Liver (tissue), 9 donors: ENCODE measurements around the gene LRRC4B. TPM values are rescaled to one million over a fixed set of nuclear protein-coding genes. Genes with fewer than 3 reads are reported as not detected.

Experiments
- DNase-seq: peaks from one replicate; pipeline ENCODE4 v3.0.0-alpha.2; 2017; ENCODE audit warnings: low spot score
- H3K27ac ChIP-seq, 2 donors: one replicate each; pipeline ENCODE4 v1.7.0; 2013; ENCODE audit warnings: inconsistent platforms in 2 of 2, low read length in 2 of 2, control low read depth in 1 of 2, low read depth in 1 of 2, mild to moderate bottlenecking in 1 of 2
- H3K27me3 ChIP-seq, 4 donors: one replicate each; pipeline versions ENCODE4 v1.6.1 to v1.7.0; 2013; ENCODE audit warnings: low read length in 3 of 4, inconsistent platforms in 1 of 4, mild to moderate bottlenecking in 1 of 4, moderate library complexity in 1 of 4; ENCODE audit not compliant: control insufficient read depth in 4 of 4, insufficient read depth in 4 of 4
- H3K36me3 ChIP-seq, 4 donors: one replicate each; pipeline versions ENCODE4 v1.6.1 to v1.7.0; 2013; ENCODE audit warnings: low read length in 3 of 4, mild to moderate bottlenecking in 3 of 4, low read depth in 1 of 4, moderate library complexity in 1 of 4; ENCODE audit not compliant: control insufficient read depth in 4 of 4, insufficient read depth in 3 of 4
- H3K4me1 ChIP-seq, 4 donors: one replicate each; pipeline versions ENCODE4 v1.6.1 to v1.7.0; 2013; ENCODE audit warnings: low read length in 3 of 4, mild to moderate bottlenecking in 3 of 4, moderate library complexity in 1 of 4; ENCODE audit not compliant: control insufficient read depth in 4 of 4, insufficient read depth in 4 of 4
- H3K4me3 ChIP-seq, 3 donors: one replicate each; pipeline versions ENCODE4 v1.6.1 to v1.7.0; 2013; ENCODE audit warnings: low read length in 3 of 3, control low read depth in 1 of 3, low read depth in 1 of 3, mild to moderate bottlenecking in 1 of 3
- H3K9ac ChIP-seq, 2 donors: one replicate each; pipeline ENCODE4 v1.7.0; 2013; ENCODE audit warnings: low read length in 2 of 2, mild to moderate bottlenecking in 2 of 2, moderate library complexity in 2 of 2, control low read depth in 1 of 2, low read depth in 1 of 2
- H3K9me3 ChIP-seq, 4 donors: one replicate each; pipeline versions ENCODE4 v1.6.1 to v1.7.0; 2013; ENCODE audit warnings: low read length in 3 of 4; ENCODE audit not compliant: control insufficient read depth in 4 of 4
- CTCF ChIP-seq: fragments of 150-350 bp; IDR thresholded peaks from 2 replicates; pipeline ENCODE4 v1.5.1; 2017; ENCODE audit warnings: improper control_type of control experiment, low read depth, low read length; ENCODE audit not compliant: missing input control
- EGR1 ChIP-seq, 2 donors: IDR thresholded peaks; 2 replicates each; pipeline ENCODE4 v1.6.1; 2016 to 2018; ENCODE audit warnings: antibody characterized with exemption in 2 of 2, low read depth in 2 of 2
- FOXA1 ChIP-seq: IDR thresholded peaks from 2 replicates; pipeline ENCODE4 v1.6.1; 2016; ENCODE audit warnings: antibody characterized with exemption
- FOXA2 ChIP-seq: IDR thresholded peaks from 2 replicates; pipeline ENCODE4 v1.6.1; 2016; ENCODE audit warnings: antibody characterized with exemption
- HNF4A ChIP-seq, 2 donors: conservative IDR thresholded peaks; 2 replicates each; pipeline ENCODE4 v1.6.1; 2016; ENCODE audit warnings: antibody characterized with exemption in 2 of 2, mild to moderate bottlenecking in 2 of 2
- NR2F2 ChIP-seq: IDR thresholded peaks from 2 replicates; pipeline ENCODE4 v1.6.1; 2016; ENCODE audit warnings: antibody characterized with exemption
- RAD21 ChIP-seq, 2 donors: IDR thresholded peaks; 2 replicates each; pipeline ENCODE4 v1.6.1; 2016; ENCODE audit warnings: antibody characterized with exemption in 2 of 2, mild to moderate bottlenecking in 2 of 2
- SP1 ChIP-seq: IDR thresholded peaks from 2 replicates; pipeline ENCODE4 v1.6.1; 2018; ENCODE audit warnings: antibody characterized with exemption, mild to moderate bottlenecking
- YY1 ChIP-seq: IDR thresholded peaks from 2 replicates; pipeline ENCODE4 v1.6.1; 2016; ENCODE audit warnings: antibody characterized with exemption, mild to moderate bottlenecking
- ZBTB33 ChIP-seq: IDR thresholded peaks from 2 replicates; pipeline ENCODE4 v1.6.1; 2016; ENCODE audit warnings: antibody characterized with exemption
- WGBS: extraction: QIAGEN DNeasy Blood & Tissue Kit; methylation state at CpG from one replicate; pipeline ENCODE4 v1.1.7; 2013; 5-methylcytosine and 5-hydroxymethylcytosine counted together
- polyA plus RNA-seq, 2 donors: library from polyadenylated mRNA; stranded (reverse) in 1 of 2; unstranded in 1 of 2; fragments of 200-250 nt in 1 of 2; fragments of >200 nt in 1 of 2; fragmentation: Nextera tagmentation in 1 of 2; extraction: Ambion mirVana in 1 of 2; gene quantifications; one replicate each; pipeline versions ENCODE4 v1.2.1 to v1.2.3, GENCODE V29; 2013 to 2015
- total RNA-seq, 2 donors: library from RNA; depleted of rRNA; stranded (reverse); fragments of >200 nt; gene quantifications; one replicate each; pipeline ENCODE4 v1.2.3, GENCODE V29; 2014
- TF ChIP-seq, protein P1 (sequence below): IDR thresholded peaks from 2 replicates; pipeline ENCODE4 v1.6.1; 2016; ENCODE audit warnings: antibody characterized with exemption
- TF ChIP-seq, protein P2 (sequence below): IDR thresholded peaks from 2 replicates; pipeline ENCODE4 v1.6.1; 2016; ENCODE audit warnings: antibody characterized with exemption
- donor health status: healthy.
- donor health status: healthy.
- donor health status: healthy.
- donor health status: healthy.
- donor health status: healthy.

Gene LRRC4B
- total and polyA plus RNA-seq, 4 donors = 0.11 to 1.1 (median 0.79) TPM

DNA sequence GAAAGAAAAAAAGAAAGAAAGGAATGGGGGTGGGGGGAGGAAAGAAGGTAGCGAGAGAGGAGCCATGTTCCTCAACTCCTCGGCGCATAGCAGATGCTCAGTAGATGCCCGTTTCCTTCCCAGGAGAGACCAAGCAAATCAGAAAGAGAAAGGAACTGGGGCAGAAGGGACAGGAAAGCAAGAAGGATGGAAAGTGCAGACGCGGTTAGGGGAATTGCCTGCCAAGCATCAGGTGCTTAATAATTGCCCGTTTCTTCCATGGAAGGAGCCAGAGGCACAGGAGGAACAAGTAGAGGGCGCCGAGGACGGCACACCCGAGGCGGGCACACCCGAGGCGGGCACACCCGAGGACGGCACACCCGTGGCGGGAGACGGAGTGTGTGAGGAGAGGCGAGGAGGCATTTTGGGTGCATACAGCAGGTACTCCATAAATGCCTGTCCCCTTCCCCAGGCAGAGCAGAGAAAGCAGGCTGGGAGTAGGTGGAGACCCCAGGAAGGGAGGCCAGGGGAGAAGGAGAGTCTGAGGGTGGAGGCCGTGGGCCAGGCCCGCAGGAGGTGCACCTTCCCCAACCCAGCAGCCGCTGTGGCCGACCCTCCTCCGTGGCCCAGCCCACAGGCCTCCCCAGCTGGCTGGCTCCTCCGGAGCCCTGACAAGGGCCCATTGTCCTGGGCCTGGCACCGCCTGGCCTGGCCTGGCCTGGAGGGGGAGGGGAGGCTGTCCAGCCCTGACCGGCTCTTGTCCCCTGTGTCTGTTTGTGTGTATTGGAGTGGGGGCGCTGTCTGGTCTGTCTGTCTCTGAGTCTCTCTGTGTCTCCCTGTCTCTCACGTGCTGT lies 71.8 kb downstream of the LRRC4B start:
- Histone ChIP-seq H3K9ac (no peak overlapping the region), H3K4me3 (no peak overlapping the region), H3K9me3 (no peaks in the 10 kb centered on the region), H3K36me3 (no peaks in the 10 kb centered on the region), H3K27ac (no peak overlapping the region), H3K27me3 (no peaks in the 10 kb centered on the region), H3K4me1 (no peaks in the 10 kb centered on the region)
- WGBS = 78% methylated on average over 30 of the region's 30 CpGs
- no peak for DNase-seq
- TF ChIP-seq SP1 (no peak), EGR1 (IDR thresholded peaks at IDR 0.05; ENCODE audit: low read depth in 2 of 2) (no peak), HNF4A (conservative IDR thresholded peaks at IDR 0.05) (no peak), RAD21 (IDR thresholded peaks at IDR 0.05) (no peak), CTCF (no peak), YY1 (no peak), FOXA1 (no peak), NR2F2 (no peak), ZBTB33 (no peak)
- TF ChIP-seq, protein P1, sequence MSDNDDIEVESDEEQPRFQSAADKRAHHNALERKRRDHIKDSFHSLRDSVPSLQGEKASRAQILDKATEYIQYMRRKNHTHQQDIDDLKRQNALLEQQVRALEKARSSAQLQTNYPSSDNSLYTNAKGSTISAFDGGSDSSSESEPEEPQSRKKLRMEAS = no peak
- TF ChIP-seq, protein P2, sequence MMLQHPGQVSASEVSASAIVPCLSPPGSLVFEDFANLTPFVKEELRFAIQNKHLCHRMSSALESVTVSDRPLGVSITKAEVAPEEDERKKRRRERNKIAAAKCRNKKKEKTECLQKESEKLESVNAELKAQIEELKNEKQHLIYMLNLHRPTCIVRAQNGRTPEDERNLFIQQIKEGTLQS = no peak

DNA sequence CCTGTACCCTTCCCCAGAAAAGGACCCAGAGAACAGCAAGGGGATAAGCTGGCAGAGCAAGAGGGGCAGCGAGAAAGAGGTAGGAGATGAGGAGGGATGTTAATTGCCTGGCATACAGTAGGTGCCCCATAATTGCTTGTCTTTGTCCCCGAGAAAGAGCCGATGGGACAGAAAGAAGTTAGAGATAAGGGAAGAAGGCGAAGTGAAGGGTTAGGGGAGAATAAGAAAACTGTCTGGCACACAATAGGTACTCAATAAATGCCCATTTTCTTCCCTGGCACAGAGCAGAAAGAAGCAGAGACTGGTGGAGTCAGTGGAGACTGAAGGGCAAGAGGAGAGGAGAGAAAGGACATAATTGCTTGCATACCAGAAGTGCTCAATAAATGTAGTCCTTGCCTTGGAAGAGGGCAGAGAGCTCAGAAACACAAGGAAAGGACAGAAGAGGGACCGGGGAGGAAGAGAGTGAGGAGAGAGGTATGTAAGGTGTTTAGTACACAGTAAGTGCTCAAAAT lies 73.2 kb downstream of the LRRC4B start:
- Histone ChIP-seq H3K27me3 (no peaks in the 10 kb centered on the region), H3K4me3 (no peak overlapping the region), H3K36me3 (no peaks in the 10 kb centered on the region), H3K9me3 (no peaks in the 10 kb centered on the region), H3K27ac (no peak overlapping the region), H3K4me1 (no peaks in the 10 kb centered on the region), H3K9ac (no peak overlapping the region)
- no peak for DNase-seq
- TF ChIP-seq FOXA2 (no peak), CTCF (no peak), YY1 (no peak), FOXA1 (no peak)
- WGBS = 87% methylated on average over 5 of the region's 5 CpGs
